MM.1S (cell line): ENCODE measurements around the gene OTUD3.

Experiments used
- EZH2 ChIP-seq: fragments of 300-600 bp; sonication (generic); optimal IDR thresholded peaks from 2 replicates; pipeline ENCODE3; 2017; ENCODE audit warnings: low read depth, mild to moderate bottlenecking, antibody characterized with exemption, low read length, mixed read lengths
- TF ChIP-seq, protein P1 (sequence below): fragments of 300-600 bp; sonication (generic); IDR thresholded peaks from 2 replicates; pipeline ENCODE4 v1.5.1; 2016; ENCODE audit warnings: antibody characterized with exemption, low read length, mixed read lengths

DNA sequence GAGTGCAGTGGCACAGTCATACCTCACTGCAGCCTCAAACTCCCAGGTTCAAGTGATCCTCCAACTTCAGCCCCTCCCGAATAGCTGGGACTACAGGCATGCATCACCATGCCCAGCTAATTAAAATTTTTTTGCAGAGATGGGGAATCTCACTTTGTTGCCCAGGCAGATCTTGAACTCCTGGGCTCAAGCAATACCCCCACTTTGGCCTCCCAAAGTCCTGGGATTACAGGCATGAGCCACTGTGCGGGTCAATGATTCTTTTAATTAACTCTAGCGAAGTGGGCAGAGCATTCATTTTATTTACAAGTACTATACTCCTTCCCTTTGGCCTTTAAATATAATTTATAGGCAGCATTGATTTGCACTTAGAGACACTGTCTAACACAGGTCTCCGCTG, 2.5 kb upstream of the OTUD3 start:
- TF ChIP-seq, protein P1, sequence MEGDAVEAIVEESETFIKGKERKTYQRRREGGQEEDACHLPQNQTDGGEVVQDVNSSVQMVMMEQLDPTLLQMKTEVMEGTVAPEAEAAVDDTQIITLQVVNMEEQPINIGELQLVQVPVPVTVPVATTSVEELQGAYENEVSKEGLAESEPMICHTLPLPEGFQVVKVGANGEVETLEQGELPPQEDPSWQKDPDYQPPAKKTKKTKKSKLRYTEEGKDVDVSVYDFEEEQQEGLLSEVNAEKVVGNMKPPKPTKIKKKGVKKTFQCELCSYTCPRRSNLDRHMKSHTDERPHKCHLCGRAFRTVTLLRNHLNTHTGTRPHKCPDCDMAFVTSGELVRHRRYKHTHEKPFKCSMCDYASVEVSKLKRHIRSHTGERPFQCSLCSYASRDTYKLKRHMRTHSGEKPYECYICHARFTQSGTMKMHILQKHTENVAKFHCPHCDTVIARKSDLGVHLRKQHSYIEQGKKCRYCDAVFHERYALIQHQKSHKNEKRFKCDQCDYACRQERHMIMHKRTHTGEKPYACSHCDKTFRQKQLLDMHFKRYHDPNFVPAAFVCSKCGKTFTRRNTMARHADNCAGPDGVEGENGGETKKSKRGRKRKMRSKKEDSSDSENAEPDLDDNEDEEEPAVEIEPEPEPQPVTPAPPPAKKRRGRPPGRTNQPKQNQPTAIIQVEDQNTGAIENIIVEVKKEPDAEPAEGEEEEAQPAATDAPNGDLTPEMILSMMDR: no peak
- no peak for TF ChIP-seq EZH2
